HG03558 (cell line): ENCODE measurements around the gene CNTNAP5.

Source experiments
- ATAC-seq: cut with Tn5 transposase; IDR thresholded peaks from one replicate; pipeline ENCODE4 v1.9.1; 2021; ENCODE audit warnings: moderate number of reproducible peaks; ENCODE audit not compliant: unreplicated experiment; ENCODE audit errors: extremely low read depth

The CNTNAP5 gene

GRCh38 chr2:124647663-124648062 lies 622.6 kb downstream of the CNTNAP5 start:
- no peak for ATAC-seq

- ATAC-seq = no peak
These were observed 623.9 kb downstream of the CNTNAP5 start for GRCh38 chr2:124649001-124649400.

GRCh38 chr2:124652099-124652498 lies 627.0 kb downstream of the CNTNAP5 start:
- no peak for ATAC-seq

- ATAC-seq = no peak
These were observed 633.3 kb downstream of the CNTNAP5 start for GRCh38 chr2:124658373-124658772.

GRCh38 chr2:124661558-124661957 lies 636.5 kb downstream of the CNTNAP5 start:
- no peak for ATAC-seq

DNA sequence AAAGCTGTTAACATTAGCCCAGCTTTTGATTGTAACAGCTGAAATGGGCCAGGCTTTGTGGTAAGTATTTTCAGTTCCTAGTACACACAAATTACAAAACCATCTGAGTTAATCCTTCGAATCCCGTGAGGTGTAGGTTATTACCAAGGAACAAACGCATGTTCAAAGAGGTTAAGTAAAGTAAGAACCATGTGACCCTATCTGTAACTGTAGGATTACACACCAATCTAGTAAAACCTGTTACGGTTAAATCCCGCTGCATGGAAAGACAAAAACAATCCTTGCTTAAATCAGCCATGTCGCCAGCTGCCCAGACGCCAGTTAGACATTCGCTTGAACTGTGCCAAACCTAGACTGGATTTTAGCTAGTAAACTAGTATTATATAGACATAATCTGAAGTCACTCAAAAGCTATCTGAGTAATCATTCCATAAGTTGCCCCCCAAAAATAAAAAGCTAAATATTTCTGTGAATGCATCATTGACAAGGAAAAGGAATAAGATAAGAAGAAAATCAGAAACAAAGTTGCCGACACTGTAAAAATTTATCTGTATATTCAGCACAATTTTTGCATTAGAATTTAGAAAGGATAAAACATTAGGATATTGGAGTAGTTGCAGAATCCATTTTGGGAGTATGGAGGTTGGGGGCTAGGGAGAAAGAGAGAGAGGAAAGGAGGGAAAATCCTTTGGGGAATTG lies 638.0 kb downstream of the CNTNAP5 start:
- no peak for ATAC-seq

DNA sequence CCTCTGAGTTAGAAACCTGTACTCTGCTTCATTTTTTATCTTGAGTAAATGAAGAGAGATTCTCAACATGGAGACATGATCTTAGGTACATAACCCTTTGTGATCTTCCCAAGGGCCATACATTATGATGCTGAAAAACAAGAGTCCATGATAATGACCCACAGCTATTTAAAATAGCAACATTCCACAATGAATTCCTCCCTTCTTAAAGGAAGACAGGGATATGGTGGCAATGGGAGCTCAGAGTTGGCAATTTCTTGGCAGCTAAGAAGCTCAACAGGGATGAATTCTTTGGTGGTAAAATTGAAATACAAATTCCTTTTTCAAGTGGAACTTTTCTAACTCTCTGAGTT lies 638.5 kb downstream of the CNTNAP5 start:
- no peak for ATAC-seq

DNA sequence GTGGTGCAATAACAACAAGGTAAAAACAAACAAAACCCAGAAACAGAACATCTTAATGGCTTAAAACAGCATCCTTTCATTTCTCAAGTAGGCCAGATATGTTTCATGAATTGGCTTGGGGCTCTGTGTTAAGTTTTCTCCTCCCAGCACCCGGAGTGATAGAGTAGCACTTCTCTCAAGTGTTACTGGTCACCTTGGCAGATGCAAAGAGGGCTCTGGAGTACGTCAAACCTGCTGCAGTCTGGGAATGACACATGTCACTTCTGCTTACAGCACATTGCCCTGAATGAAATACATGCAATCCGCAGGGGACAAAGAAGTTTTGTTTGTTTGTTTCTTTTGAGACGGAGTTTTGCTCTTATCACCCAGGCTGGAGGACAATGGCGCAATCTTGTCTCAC lies 639.3 kb downstream of the CNTNAP5 start:
- ATAC-seq = no peak

GRCh38 chr2:124666976-124667375 lies 641.9 kb downstream of the CNTNAP5 start:
- no peak for ATAC-seq

DNA sequence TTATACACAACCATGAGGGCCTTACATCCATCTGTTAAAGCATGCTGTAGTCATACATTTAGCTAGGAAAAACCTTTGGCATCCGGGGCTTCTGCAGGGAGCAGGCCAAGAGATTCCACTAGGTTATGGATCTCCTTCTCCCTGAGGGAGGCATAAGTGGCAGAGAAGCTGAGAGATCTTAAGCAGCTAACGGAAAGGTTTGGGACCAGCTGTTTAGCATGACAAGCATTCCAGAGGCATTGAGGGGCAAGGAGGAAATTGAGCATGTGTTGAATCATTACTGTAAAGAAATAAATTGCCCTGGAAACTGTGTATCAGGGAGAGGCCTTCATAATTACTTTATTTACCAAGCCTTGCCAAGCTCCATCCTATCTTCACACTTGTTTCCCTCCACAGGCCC lies 643.1 kb downstream of the CNTNAP5 start:
- no peak for ATAC-seq

DNA sequence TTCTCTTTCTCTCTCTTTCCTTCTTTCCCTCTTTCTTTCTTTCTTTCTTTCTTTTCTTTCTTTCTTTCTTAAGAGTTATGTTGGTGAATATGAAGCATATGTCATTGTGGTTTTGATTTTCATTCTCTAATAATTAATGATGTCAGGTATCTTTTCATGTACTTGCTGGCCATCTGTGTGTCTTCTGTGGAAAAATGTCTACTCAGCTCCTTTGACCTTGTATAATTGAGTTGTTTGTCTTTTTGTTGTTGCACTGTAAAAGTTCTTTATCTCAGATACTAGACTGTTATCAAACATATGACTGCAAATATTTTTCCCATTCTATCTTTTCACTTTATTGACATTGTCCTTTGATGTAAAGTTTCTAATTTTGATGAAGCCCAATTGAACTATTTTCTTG lies 645.1 kb downstream of the CNTNAP5 start:
- ATAC-seq = no peak

DNA sequence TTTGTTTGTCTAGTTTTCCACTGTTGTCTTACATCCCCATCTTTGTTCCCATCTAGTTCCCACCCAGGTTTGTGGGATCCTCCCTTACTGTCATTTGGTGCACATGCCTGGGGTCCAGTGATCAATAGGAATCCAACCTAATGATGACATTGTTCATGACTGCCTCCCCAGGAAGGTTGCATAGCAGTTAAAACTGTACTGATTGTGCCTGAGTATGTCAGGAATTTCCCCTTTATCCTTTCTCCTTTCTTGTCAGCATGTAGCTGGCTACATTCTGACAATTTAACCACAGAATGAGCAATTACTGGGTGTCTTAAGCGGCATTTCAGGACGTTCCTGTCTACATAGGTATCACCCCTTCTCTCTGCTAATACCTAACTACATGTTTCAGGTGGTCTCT lies 653.0 kb downstream of the CNTNAP5 start:
- no peak for ATAC-seq

DNA sequence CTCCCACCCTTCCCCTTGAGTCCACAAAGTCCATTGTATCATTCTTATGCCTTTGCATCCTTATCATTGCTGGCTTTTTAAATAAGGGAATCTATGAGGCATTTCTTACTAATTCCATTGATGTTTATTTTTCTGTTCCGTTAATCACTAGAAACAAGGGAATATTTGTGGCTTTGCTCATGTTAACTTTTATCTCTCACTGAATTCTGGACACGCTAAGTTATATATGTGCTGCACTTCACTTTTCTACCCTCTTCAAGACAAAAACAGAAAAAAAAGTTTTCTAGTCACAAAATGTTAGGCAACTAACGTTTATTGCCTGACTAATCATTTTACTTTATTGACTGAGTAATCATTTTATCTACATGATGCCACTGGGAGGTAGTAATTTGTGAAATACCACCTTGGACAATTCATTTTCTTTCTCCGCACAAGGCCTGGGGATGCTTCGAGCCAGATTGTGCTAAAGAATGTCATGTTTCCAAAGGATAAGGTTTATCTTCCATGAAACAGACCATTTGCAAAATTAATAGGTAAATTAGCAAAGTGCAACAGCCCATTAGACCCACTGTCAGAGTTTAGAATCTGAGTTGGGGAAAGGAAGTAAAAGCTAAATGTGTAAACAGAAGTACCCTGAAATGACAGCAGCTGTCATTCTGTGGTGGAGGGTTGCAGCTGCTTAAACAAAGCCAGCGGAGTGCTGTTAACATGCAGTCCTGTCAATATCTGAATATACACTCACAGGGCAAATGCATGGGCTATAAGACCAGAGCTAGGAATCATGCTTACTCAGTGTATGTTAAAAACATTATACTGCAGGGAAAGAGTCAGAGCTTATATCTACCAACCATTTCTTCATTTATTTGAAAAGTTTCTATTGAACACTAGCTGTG lies 658.7 kb downstream of the CNTNAP5 start:
- ATAC-seq = no peak

GRCh38 chr2:124689348-124689747 lies 664.3 kb downstream of the CNTNAP5 start:
- ATAC-seq = no peak

DNA sequence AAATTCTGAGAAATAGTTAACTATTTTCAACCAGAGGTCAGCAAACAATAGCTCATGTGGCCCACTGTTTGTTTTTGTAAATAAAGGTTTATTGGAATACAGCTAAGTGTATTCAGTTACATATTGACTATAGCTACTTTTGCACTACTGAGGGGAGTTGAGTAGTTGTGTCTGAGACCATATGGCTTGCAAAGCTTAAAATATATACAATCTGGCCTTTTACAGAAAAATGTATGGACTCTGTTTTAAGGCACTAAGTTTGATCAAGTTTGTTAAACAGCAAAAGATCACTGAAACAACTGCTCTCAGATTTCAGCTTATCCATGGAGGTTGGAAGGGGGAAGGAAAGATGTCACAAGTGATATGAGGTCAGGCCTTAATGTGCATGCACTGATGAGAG lies 667.1 kb downstream of the CNTNAP5 start:
- ATAC-seq = no peak

DNA sequence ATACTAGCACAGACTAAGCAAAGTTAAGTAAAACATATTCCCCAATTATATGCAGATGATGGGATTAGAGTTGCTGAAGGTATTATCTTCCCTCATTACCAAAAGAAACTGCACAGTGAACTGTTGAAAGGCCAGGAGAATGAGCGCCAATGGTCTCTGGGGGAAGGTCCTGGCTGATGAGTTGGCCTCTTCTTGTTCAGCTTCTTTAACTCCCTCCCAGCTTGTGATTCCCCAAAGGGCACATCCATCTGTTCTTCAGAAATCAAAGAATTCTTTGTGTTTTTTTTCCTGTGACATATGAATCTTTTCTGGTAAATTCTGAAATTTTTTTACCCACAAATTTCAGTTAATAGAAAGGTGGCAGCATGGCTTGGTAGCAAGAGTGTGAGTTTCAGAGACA lies 667.6 kb downstream of the CNTNAP5 start:
- ATAC-seq = no peak

- ATAC-seq = no peak
These were observed 668.1 kb downstream of the CNTNAP5 start for GRCh38 chr2:124693156-124693555.

- ATAC-seq = no peak
These were observed 674.0 kb downstream of the CNTNAP5 start for GRCh38 chr2:124698979-124699565.

GRCh38 chr2:124702777-124703176 lies 677.7 kb downstream of the CNTNAP5 start:
- no peak for ATAC-seq

DNA sequence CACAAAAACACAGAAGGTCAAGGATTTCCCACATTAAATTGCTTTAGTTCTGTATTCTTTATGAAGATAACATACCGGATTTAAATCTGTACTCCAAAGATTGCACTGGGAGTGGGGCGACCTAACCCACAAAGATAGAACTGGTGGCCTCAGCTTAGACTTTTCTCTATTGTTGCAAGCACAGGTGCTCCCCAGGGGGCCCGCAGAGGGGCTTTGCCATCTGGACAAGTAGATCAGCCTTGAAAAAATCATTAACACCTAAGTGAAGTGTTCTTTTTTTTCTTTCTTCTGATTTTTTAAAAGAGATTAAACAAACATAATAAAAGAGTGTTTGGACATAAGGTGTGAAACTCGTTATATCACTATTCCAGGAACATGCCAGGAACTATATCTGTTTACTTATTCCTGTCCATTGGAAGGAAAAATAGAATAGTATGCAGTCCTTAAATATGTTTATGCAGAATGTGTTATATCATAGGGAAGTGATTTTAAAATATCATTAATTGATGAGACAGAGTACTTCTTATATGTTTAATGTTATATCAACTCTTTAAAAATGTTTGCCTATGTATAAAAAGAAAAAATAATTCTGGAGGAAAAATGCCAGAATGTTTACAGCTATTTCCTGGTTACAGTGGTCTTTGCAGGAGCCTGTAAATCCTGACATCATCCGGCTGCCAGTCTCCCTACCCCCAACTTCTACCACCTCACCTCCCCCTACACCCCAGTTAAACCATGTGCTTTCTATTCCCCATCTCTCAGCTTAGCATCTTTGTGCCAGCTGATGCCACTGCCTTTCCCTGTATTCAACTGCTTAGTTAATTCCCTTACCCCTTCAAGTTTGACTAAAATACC lies 679.2 kb downstream of the CNTNAP5 start:
- ATAC-seq = no peak
